ENCODE results near the gene MGAM2. TPM values are rescaled to one million over a fixed set of nuclear protein-coding genes. Genes with fewer than 3 reads are reported as not detected.

The MGAM2 gene
- total RNA-seq, 2 experiments from 2014 or later: not detected

DNA sequence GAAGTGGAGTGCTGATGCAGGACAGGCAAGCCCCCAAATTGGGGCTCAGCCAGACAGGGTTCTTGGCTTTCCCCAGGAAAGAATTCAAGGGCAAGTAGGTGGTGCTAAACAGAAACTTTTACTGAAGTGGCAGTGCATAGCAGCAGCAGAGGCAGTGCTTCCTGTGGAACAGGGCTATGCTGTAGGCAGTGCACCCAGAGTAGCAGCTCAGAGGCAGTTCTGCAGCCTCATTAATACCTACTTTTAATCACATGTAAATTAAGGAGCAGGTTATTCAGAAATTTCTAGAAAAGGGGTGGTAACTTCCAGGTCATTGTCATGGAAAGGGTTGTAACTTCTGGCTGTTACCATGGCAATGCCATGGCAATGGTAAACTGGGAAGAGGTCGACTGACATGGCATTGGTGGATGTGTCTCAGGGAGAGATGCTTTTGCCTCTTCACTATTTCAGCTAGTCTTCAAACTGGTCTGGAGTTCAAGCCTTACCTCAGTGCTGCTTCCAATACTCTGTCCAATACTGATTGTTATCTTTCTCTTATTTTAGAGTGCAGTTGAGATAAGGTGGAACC is 117.1 kb downstream of the MGAM2 start:
- H3K4me2 ChIP-seq (ENCODE audit: low read length): no peak overlapping the region
- no peak for DNase-seq (ENCODE audit: low spot score)
- ChIA-PET CTCF (ENCODE audit: unreplicated experiment) (no interaction called here), POLR2A (no interaction called here)
- no peaks in the 10 kb centered on the region for H3K9me2 ChIP-seq (ENCODE audit: insufficient read depth, low read length)
- H4K20me1 ChIP-seq (ENCODE audit: insufficient read depth, low read length): no peaks in the 10 kb centered on the region
- no TSS peak for BruUV-seq (replicated peaks)
- H3K4me1 ChIP-seq (ENCODE audit: insufficient read depth, low read length, poor library complexity, severe bottlenecking): no peaks in the 10 kb centered on the region
- no peak overlapping the region for H3K27ac ChIP-seq (ENCODE audit: low read depth, low read length, poor library complexity, severe bottlenecking)
- no peaks in the 10 kb centered on the region for H3K36me3 ChIP-seq (ENCODE audit: insufficient read depth, low read length)
- H3K79me2 ChIP-seq (ENCODE audit: insufficient read depth, low read depth, low read length): no peaks in the 10 kb centered on the region
- H2AFZ ChIP-seq (ENCODE audit: low read length): no peak overlapping the region
- TF ChIP-seq, protein P1, sequence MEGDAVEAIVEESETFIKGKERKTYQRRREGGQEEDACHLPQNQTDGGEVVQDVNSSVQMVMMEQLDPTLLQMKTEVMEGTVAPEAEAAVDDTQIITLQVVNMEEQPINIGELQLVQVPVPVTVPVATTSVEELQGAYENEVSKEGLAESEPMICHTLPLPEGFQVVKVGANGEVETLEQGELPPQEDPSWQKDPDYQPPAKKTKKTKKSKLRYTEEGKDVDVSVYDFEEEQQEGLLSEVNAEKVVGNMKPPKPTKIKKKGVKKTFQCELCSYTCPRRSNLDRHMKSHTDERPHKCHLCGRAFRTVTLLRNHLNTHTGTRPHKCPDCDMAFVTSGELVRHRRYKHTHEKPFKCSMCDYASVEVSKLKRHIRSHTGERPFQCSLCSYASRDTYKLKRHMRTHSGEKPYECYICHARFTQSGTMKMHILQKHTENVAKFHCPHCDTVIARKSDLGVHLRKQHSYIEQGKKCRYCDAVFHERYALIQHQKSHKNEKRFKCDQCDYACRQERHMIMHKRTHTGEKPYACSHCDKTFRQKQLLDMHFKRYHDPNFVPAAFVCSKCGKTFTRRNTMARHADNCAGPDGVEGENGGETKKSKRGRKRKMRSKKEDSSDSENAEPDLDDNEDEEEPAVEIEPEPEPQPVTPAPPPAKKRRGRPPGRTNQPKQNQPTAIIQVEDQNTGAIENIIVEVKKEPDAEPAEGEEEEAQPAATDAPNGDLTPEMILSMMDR (conservative IDR thresholded peaks at IDR 0.05; ENCODE audit: low read length): no peak
- no peak for TF ChIP-seq EZH2phosphoT487 (IDR thresholded peaks at IDR 0.05; ENCODE audit: borderline replicate concordance, low read depth, low read length)
- H3K4me3 ChIP-seq (ENCODE audit: low read depth, low read length, poor library complexity, severe bottlenecking): no peak overlapping the region
- H3K9me3 ChIP-seq (ENCODE audit: low read length): no peaks in the 10 kb centered on the region
- intact Hi-C loops (cut with micrococcal nuclease; ENCODE audit: unreplicated experiment): no loop called here

DNA sequence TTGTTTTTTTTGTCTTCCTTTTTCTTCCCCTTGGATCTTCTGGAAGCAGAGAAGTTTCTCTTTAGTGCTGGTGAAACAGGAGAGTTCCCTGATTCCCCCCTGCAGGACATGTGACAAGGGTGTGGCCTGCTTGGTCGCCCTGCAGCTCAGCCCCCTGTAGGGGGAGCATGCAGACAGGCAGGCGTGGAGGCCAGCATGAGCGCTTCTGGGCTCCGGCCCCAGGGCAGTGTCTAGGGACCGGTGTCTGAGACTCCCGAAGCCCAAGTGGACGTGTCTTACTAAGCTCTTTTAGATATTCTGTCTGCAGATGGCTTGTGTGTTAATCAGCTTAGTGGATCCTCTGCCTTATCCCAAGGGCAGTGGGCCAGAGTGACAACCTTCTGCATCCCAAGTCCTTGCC is 120.2 kb downstream of the MGAM2 start:
- H2AFZ ChIP-seq (ENCODE audit: low read length): no peak overlapping the region
- peak; percentile 3 for DNase-seq (ENCODE audit: low spot score)
- no peaks in the 10 kb centered on the region for H4K20me1 ChIP-seq (ENCODE audit: insufficient read depth, low read length)
- no peaks in the 10 kb centered on the region for H3K4me1 ChIP-seq (ENCODE audit: insufficient read depth, low read length, poor library complexity, severe bottlenecking)
- no peak for TF ChIP-seq EZH2phosphoT487 (IDR thresholded peaks at IDR 0.05; ENCODE audit: borderline replicate concordance, low read depth, low read length)
- TF ChIP-seq, protein P1 (conservative IDR thresholded peaks at IDR 0.05; ENCODE audit: low read length): peak; percentile 43; the same call in 1 of the 2 replicates
- H3K36me3 ChIP-seq (ENCODE audit: insufficient read depth, low read length): no peaks in the 10 kb centered on the region
- H3K79me2 ChIP-seq (ENCODE audit: insufficient read depth, low read depth, low read length): no peaks in the 10 kb centered on the region
- H3K4me3 ChIP-seq (ENCODE audit: low read depth, low read length, poor library complexity, severe bottlenecking): no peak overlapping the region
- H3K9me2 ChIP-seq (ENCODE audit: insufficient read depth, low read length): no peaks in the 10 kb centered on the region
- intact Hi-C loops (cut with micrococcal nuclease; ENCODE audit: unreplicated experiment): no loop called here
- no peaks in the 10 kb centered on the region for H3K9me3 ChIP-seq (ENCODE audit: low read length)
- CTCF ChIA-PET (ENCODE audit: unreplicated experiment): no interaction called here
- no peak overlapping the region for H3K27ac ChIP-seq (ENCODE audit: low read depth, low read length, poor library complexity, severe bottlenecking)
- BruUV-seq (replicated peaks): no TSS peak
- H3K4me2 ChIP-seq (ENCODE audit: low read length): no peak overlapping the region
- POLR2A ChIA-PET: no interaction called here

DNA sequence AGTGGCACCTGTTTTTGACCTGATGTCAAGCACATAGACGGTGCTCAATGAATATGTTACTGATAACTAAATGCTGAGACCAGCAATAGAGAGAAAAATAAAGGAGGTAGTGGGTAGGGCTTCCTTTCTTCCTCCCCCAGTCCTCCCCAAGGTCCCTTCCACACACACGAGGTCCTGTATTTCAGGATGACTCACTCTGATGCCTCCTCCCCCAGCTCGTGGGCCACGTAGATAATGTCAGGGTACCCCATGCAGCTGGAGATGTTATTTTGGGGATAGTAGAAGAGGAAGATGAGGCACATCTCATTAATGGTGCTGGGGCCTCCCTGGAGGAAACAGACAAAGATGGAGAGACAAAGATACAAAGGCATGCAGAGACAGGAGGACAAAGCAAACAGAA is 129.0 kb downstream of the MGAM2 start:
- ChIA-PET POLR2A (no interaction called here), CTCF (ENCODE audit: unreplicated experiment) (no interaction called here)
- Histone ChIP-seq H3K9me3 (ENCODE audit: low read length) (no peaks in the 10 kb centered on the region), H3K4me1 (ENCODE audit: insufficient read depth, low read length, poor library complexity, severe bottlenecking) (no peaks in the 10 kb centered on the region), H3K27ac (ENCODE audit: low read depth, low read length, poor library complexity, severe bottlenecking) (no peak overlapping the region), H2AFZ (ENCODE audit: low read length) (no peak overlapping the region), H3K4me2 (ENCODE audit: low read length) (no peak overlapping the region), H3K36me3 (ENCODE audit: insufficient read depth, low read length) (no peaks in the 10 kb centered on the region), H4K20me1 (ENCODE audit: insufficient read depth, low read length) (no peaks in the 10 kb centered on the region), H3K9me2 (ENCODE audit: insufficient read depth, low read length) (no peaks in the 10 kb centered on the region), H3K79me2 (ENCODE audit: insufficient read depth, low read depth, low read length) (no peaks in the 10 kb centered on the region), H3K4me3 (ENCODE audit: low read depth, low read length, poor library complexity, severe bottlenecking) (no peak overlapping the region)
- intact Hi-C loops (cut with micrococcal nuclease; ENCODE audit: unreplicated experiment): no loop called here
- TF ChIP-seq, protein P1 (conservative IDR thresholded peaks at IDR 0.05; ENCODE audit: low read length): no peak
- TF ChIP-seq EZH2phosphoT487 (IDR thresholded peaks at IDR 0.05; ENCODE audit: borderline replicate concordance, low read depth, low read length): no peak
- BruUV-seq (replicated peaks): no TSS peak
- DNase-seq (ENCODE audit: low spot score): no peak
